ENCODE results near the gene GABRP. TPM values are rescaled to one million over a fixed set of nuclear protein-coding genes. Genes with fewer than 3 reads are reported as not detected.
"Not testable (repeated sequence)": the region's sequence is repeated elsewhere in the genome, so short reads cannot be mapped to it uniquely, and the experiment has no call there.

GABRP gene
- total RNA-seq, 1 experiment from 2014 or later, result 1.5 TPM

DNA sequence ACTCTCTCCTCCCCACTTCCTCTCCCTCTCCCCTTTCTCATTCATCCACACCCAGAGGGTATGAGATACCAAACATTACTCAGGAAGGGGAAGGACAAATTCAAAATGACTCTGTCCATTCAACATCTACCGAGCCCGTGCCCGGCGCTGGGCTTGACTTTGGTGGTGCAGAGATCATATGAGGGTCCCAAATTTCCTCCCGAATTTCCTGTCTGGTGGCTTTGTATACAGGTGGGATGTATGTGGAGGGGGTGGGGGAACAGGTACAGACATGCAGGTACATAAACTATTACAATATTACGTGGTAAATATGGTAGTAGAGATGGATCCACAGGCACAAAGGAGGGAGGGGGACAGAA lies 21.8 kb upstream of the GABRP start:
- peak overlapping the region; percentile 38 for H3K4me2 ChIP-seq (ENCODE audit: insufficient read depth, insufficient read length, low read length)
- peak overlapping the region; percentile 12 for H3T11ph ChIP-seq (ENCODE audit: low read length)
- no peaks in the 10 kb centered on the region for H3K79me2 ChIP-seq (ENCODE audit: insufficient read depth, low read length)
- peak overlapping the region; percentile 44 for H3K9ac ChIP-seq (ENCODE audit: extremely low read depth, insufficient read length, low read length)
- peaks cover 0 to 7% (median 3%) of the 10 kb centered on the region in 3 experiments; a peak in 3 of 7 replicates for H3K36me3 Mint-ChIP-seq (ENCODE audit: insufficient read depth in 1 of 3, low read depth in 3 of 3)
- H2BK12ac ChIP-seq (ENCODE audit: insufficient read length, low read depth, low read length), result no peak overlapping the region
- peak overlapping the region; percentile 27 for H3K56ac ChIP-seq (ENCODE audit: insufficient read length, low read depth, low read length)
- peak overlapping the region; percentile 66; the same call in 1 of the 2 replicates for H3K14ac ChIP-seq (ENCODE audit: insufficient read depth, low read length)
- no peak for DNase-seq
- H2AFZ ChIP-seq (ENCODE audit: low read length), result no peak overlapping the region
- no peak overlapping the region for H2AK5ac ChIP-seq (ENCODE audit: insufficient read length, low read length)
- H3K27me3 ChIP-seq (ENCODE audit: insufficient read depth, low read length), result no peaks in the 10 kb centered on the region
- H4K91ac ChIP-seq (ENCODE audit: insufficient read length, low read depth, low read length), result no peak overlapping the region
- no peak overlapping the region for H3K27ac Mint-ChIP-seq
- H3K9me3 Mint-ChIP-seq, result peaks cover 0 to 2% of the 10 kb centered on the region in 2 experiments; a peak in 2 of 5 replicates
- no peak overlapping the region for H2BK20ac ChIP-seq (ENCODE audit: low read depth, low read length, poor library complexity, severe bottlenecking)
- H3K9me3 ChIP-seq (ENCODE audit: control insufficient read depth, low read depth, low read length), result no peaks in the 10 kb centered on the region
- H2BK120ac ChIP-seq (ENCODE audit: low read depth, low read length, poor library complexity, severe bottlenecking), result peak overlapping the region; percentile 99
- H3K79me1 ChIP-seq (ENCODE audit: insufficient read depth, low read depth, low read length, poor library complexity, severe bottlenecking), result no peaks in the 10 kb centered on the region
- H3K23me2 ChIP-seq (ENCODE audit: insufficient read length, low read depth, low read length, poor library complexity, severe bottlenecking), result no peaks in the 10 kb centered on the region
- H4K5ac ChIP-seq (ENCODE audit: insufficient read length, low read depth, low read length), result peak overlapping the region; percentile 96
- H3K4ac ChIP-seq (ENCODE audit: low read depth, low read length), result peak overlapping the region; percentile 24; the same call in 1 of the 2 replicates
- peak overlapping the region; percentile 64 for H2BK5ac ChIP-seq (ENCODE audit: insufficient read length, low read length)
- no peaks in the 10 kb centered on the region for H4K20me1 ChIP-seq (ENCODE audit: control insufficient read depth, insufficient read depth, insufficient read length)
- H4K8ac ChIP-seq (replicated peaks; ENCODE audit: insufficient read length, low read depth, low read length), result no peak overlapping the region
- no peak overlapping the region for H3K23ac ChIP-seq (ENCODE audit: insufficient read length, low read depth, low read length)
- peaks cover 23 to 27% of the 10 kb centered on the region in 2 experiments for H3K4me1 Mint-ChIP-seq
- WGBS (ENCODE audit: extremely low coverage, insufficient read length, low lambda C conversion rate), result no CpG with 5 or more reads among the region's 6 CpGs
- H3K18ac ChIP-seq (ENCODE audit: insufficient read length, low read depth, low read length), result peak overlapping the region; percentile 75
- peak overlapping the region; percentile 96 for H3K27ac ChIP-seq (ENCODE audit: insufficient read length, low read depth, low read length)
- H3K4me1 ChIP-seq (ENCODE audit: insufficient read depth, low read length), result peaks cover 9% of the 10 kb centered on the region
- no peak overlapping the region for H2BK15ac ChIP-seq (ENCODE audit: low read depth, low read length)
- no peaks in the 10 kb centered on the region for H3K27me3 Mint-ChIP-seq (ENCODE audit: low read depth)
- TF ChIP-seq, protein P1, sequence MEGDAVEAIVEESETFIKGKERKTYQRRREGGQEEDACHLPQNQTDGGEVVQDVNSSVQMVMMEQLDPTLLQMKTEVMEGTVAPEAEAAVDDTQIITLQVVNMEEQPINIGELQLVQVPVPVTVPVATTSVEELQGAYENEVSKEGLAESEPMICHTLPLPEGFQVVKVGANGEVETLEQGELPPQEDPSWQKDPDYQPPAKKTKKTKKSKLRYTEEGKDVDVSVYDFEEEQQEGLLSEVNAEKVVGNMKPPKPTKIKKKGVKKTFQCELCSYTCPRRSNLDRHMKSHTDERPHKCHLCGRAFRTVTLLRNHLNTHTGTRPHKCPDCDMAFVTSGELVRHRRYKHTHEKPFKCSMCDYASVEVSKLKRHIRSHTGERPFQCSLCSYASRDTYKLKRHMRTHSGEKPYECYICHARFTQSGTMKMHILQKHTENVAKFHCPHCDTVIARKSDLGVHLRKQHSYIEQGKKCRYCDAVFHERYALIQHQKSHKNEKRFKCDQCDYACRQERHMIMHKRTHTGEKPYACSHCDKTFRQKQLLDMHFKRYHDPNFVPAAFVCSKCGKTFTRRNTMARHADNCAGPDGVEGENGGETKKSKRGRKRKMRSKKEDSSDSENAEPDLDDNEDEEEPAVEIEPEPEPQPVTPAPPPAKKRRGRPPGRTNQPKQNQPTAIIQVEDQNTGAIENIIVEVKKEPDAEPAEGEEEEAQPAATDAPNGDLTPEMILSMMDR (conservative IDR thresholded peaks at IDR 0.05), result no peak
- peak overlapping the region; percentile 33 to 61 for H3K4me3 Mint-ChIP-seq

DNA sequence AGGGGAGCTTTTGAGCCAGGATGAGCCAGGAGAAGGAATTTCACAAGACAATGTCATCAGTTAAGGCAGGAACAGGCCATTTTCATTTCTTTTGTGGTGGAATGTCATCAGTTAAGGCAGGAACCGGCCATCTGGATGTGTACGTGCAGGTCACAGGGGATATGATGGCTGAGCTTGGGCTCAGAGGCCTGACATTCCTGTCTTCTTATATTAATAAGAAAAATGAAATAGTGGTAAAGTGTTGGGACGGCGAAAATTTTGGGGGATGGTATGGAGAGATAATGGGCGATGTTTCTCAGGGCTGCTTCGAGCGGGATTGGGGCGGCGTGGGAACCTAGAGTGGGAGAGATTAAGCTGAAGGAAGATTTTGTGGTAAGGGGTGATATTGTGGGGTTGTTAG lies 21.2 kb upstream of the GABRP start:
- not testable (repeated sequence) for H4K20me1 ChIP-seq (ENCODE audit: control insufficient read depth, insufficient read depth, insufficient read length); H2BK15ac ChIP-seq (ENCODE audit: low read depth, low read length); H4K8ac ChIP-seq (replicated peaks; ENCODE audit: insufficient read length, low read depth, low read length); H4K91ac ChIP-seq (ENCODE audit: insufficient read length, low read depth, low read length); H3K27me3 Mint-ChIP-seq (ENCODE audit: low read depth); H3K18ac ChIP-seq (ENCODE audit: insufficient read length, low read depth, low read length); H3K79me2 ChIP-seq (ENCODE audit: insufficient read depth, low read length); H2BK5ac ChIP-seq (ENCODE audit: insufficient read length, low read length); H3K4ac ChIP-seq (ENCODE audit: low read depth, low read length); H3K9me3 Mint-ChIP-seq; H3K56ac ChIP-seq (ENCODE audit: insufficient read length, low read depth, low read length); H2BK12ac ChIP-seq (ENCODE audit: insufficient read length, low read depth, low read length); H2AFZ ChIP-seq (ENCODE audit: low read length); H3K36me3 Mint-ChIP-seq (ENCODE audit: insufficient read depth in 1 of 3, low read depth in 3 of 3); H3K4me1 ChIP-seq (ENCODE audit: insufficient read depth, low read length); DNase-seq; H3K23me2 ChIP-seq (ENCODE audit: insufficient read length, low read depth, low read length, poor library complexity, severe bottlenecking); H3T11ph ChIP-seq (ENCODE audit: low read length); H2BK120ac ChIP-seq (ENCODE audit: low read depth, low read length, poor library complexity, severe bottlenecking); H2AK5ac ChIP-seq (ENCODE audit: insufficient read length, low read length); H3K27me3 ChIP-seq (ENCODE audit: insufficient read depth, low read length); H3K27ac Mint-ChIP-seq; H4K5ac ChIP-seq (ENCODE audit: insufficient read length, low read depth, low read length); H3K9me3 ChIP-seq (ENCODE audit: control insufficient read depth, low read depth, low read length); H3K4me2 ChIP-seq (ENCODE audit: insufficient read depth, insufficient read length, low read length); H3K9ac ChIP-seq (ENCODE audit: extremely low read depth, insufficient read length, low read length); H3K14ac ChIP-seq (ENCODE audit: insufficient read depth, low read length); H3K23ac ChIP-seq (ENCODE audit: insufficient read length, low read depth, low read length); H3K79me1 ChIP-seq (ENCODE audit: insufficient read depth, low read depth, low read length, poor library complexity, severe bottlenecking); H2BK20ac ChIP-seq (ENCODE audit: low read depth, low read length, poor library complexity, severe bottlenecking)
- peak overlapping the region; percentile 33 to 61; a peak in 3 of 5 replicates for H3K4me3 Mint-ChIP-seq
- H3K27ac ChIP-seq (ENCODE audit: insufficient read length, low read depth, low read length), result peak overlapping the region; percentile 96
- no CpG with 5 or more reads among the region's 9 CpGs for WGBS (ENCODE audit: extremely low coverage, insufficient read length, low lambda C conversion rate)
- H3K4me1 Mint-ChIP-seq, result peaks cover 20 to 23% of the 10 kb centered on the region in 2 experiments
